GM19239 (cell line): ENCODE measurements around the gene FEZ2.

Experiments used
- DNase-seq: peaks from one replicate; pipeline ENCODE4 v3.0.0; 2011; ENCODE audit warnings: low spot score; ENCODE audit not compliant: insufficient read length
- FAIRE-seq: peaks from 2 replicates; lab custom pipeline; 2011; peaks lifted over from hg19 to GRCh38; lab: Jason Lieb, UNC

Gene FEZ2

GRCh38 chr2:36536776-36537175, 61.2 kb downstream of the FEZ2 start:
- DNase-seq (no peak), FAIRE-seq (no peak)

GRCh38 chr2:36535099-36535498, 62.9 kb downstream of the FEZ2 start:
- FAIRE-seq: no peak
- DNase-seq: no peak

GRCh38 chr2:36534275-36534799, 63.6 kb downstream of the FEZ2 start:
- FAIRE-seq (no peak), DNase-seq (no peak)

- FAIRE-seq: peak; percentile 35
- DNase-seq: no peak
Measured at GRCh38 chr2:36530983-36531354, 67.0 kb downstream of the FEZ2 start.

GRCh38 chr2:36530178-36530982, 67.6 kb downstream of the FEZ2 start:
- DNase-seq: peak; percentile 8
- peak; percentile 61 for FAIRE-seq

GRCh38 chr2:36528766-36529392, 69.1 kb downstream of the FEZ2 start:
- no peak for FAIRE-seq
- no peak for DNase-seq

- no peak for DNase-seq
- FAIRE-seq: peak; percentile 64
Measured at GRCh38 chr2:36528274-36528673, 69.7 kb downstream of the FEZ2 start.

GRCh38 chr2:36526226-36526625, 71.7 kb downstream of the FEZ2 start:
- FAIRE-seq: no peak
- DNase-seq: no peak

GRCh38 chr2:36525245-36525644, 72.7 kb downstream of the FEZ2 start:
- no peak for DNase-seq
- FAIRE-seq: no peak

GRCh38 chr2:36523153-36523552, 74.8 kb downstream of the FEZ2 start:
- FAIRE-seq: no peak
- DNase-seq: no peak

- DNase-seq: no peak
- no peak for FAIRE-seq
Measured at GRCh38 chr2:36520431-36520830, 77.5 kb downstream of the FEZ2 start.

- FAIRE-seq (no peak), DNase-seq (no peak)
Measured at GRCh38 chr2:36516136-36516870, 81.7 kb downstream of the FEZ2 start.

GRCh38 chr2:36515538-36515937, 82.4 kb downstream of the FEZ2 start:
- DNase-seq (no peak), FAIRE-seq (no peak)

- FAIRE-seq (no peak), DNase-seq (no peak)
Measured at GRCh38 chr2:36513661-36514060, 84.3 kb downstream of the FEZ2 start.

- no peak for FAIRE-seq
Measured at GRCh38 chr2:36512705-36513104, 85.3 kb downstream of the FEZ2 start.

GRCh38 chr2:36511858-36512603, 85.9 kb downstream of the FEZ2 start:
- FAIRE-seq: no peak
- peak; percentile 12 for DNase-seq

More at GRCh38 chr2:36512705-36513104, 85.3 kb downstream of the FEZ2 start:
- DNase-seq: no peak

- no peak for FAIRE-seq
- DNase-seq: no peak
Measured at GRCh38 chr2:36509075-36509474, 88.9 kb downstream of the FEZ2 start.

- DNase-seq: peak; percentile 21
- FAIRE-seq: peak; percentile 69
Measured at GRCh38 chr2:36507408-36507812, 90.6 kb downstream of the FEZ2 start.
